GM18505 (cell line): ENCODE results near the gene KRTAP19-5.

Experiments used
- ATAC-seq: cut with Tn5 transposase; IDR thresholded peaks from one replicate; pipeline ENCODE4 v1.9.1; 2021; ENCODE audit not compliant: unreplicated experiment
- POLR2A ChIP-seq: IDR thresholded peaks from 4 replicates; pipeline ENCODE4 v1.6.1; 2011; ENCODE audit warnings: borderline replicate concordance; ENCODE audit not compliant: insufficient read depth, insufficient read length; ENCODE audit errors: extremely low read depth

The KRTAP19-5 gene

GRCh38 chr21:30468900-30469714 lies 32.8 kb downstream of the KRTAP19-5 start:
- ATAC-seq: no peak
- no peak for TF ChIP-seq POLR2A

DNA sequence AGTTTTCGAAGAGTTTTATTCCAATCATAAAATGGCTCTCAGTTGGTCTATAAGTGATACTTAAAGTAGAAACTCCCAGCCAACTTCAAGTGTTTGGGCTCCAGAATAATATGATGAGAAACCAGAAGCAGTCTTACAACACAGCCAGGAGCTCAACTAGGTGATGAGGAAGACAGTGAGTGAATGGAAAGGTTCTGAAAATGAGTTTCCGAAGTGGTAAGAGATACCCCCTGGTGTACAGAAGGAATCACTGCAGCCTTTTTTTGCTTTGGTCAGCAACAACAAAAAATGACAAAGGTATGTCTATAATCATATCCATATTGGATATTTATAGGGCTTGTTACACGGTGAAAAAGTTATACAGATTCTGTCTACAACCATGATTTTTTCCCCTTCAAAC lies 38.2 kb downstream of the KRTAP19-5 start:
- ATAC-seq: no peak
- TF ChIP-seq POLR2A: no peak
